ENCODE results near the gene ATP12A. TPM values are rescaled to one million over a fixed set of nuclear protein-coding genes. Genes with fewer than 3 reads are reported as not detected.

Gene ATP12A
- polyA plus RNA-seq, 3 donors: not detected

GRCh38 chr13:24747248-24748060 is 67.2 kb downstream of the ATP12A start:
- peaks cover 10 to 48% of the 10 kb centered on the region in 2 donors for H3K27me3 ChIP-seq (ENCODE audit: control insufficient read depth in 2 of 2, insufficient read depth in 2 of 2, low read length in 2 of 2)
- Mint-ChIP-seq H3K27ac (no peak overlapping the region), H3K4me1 (peaks cover 12% of the 10 kb centered on the region), H3K4me3 (peak overlapping the region; percentile 68 to 85), H3K27me3 (ENCODE audit: low read depth in 3 of 3) (peaks cover 50 to 70% (median 55%) of the 10 kb centered on the region in 3 donors), H3K9me3 (peaks cover 0 to 4% (median 0%) of the 10 kb centered on the region in 7 donors), H3K36me3 (no peaks in the 10 kb centered on the region)
- H3K9ac ChIP-seq (ENCODE audit: insufficient read depth, low read length, poor library complexity, severe bottlenecking): no peak overlapping the region
- H3K79me2 ChIP-seq (ENCODE audit: insufficient read depth, low read length): no peaks in the 10 kb centered on the region
- H4K20me1 ChIP-seq (ENCODE audit: insufficient read depth, low read length): no peaks in the 10 kb centered on the region
- H2AFZ ChIP-seq (ENCODE audit: insufficient read depth, low read depth, low read length, poor library complexity, severe bottlenecking): no peak overlapping the region
- H3K4me2 ChIP-seq (replicated peaks; ENCODE audit: extremely low read depth, low read length, poor library complexity, severe bottlenecking): peak overlapping the region; percentile 28
- intact Hi-C loops (cut with micrococcal nuclease): no loop called here
- no peak overlapping the region for H3K27ac ChIP-seq (ENCODE audit: low read depth in 1 of 2, low read length in 2 of 2)
- TF ChIP-seq, protein P1, sequence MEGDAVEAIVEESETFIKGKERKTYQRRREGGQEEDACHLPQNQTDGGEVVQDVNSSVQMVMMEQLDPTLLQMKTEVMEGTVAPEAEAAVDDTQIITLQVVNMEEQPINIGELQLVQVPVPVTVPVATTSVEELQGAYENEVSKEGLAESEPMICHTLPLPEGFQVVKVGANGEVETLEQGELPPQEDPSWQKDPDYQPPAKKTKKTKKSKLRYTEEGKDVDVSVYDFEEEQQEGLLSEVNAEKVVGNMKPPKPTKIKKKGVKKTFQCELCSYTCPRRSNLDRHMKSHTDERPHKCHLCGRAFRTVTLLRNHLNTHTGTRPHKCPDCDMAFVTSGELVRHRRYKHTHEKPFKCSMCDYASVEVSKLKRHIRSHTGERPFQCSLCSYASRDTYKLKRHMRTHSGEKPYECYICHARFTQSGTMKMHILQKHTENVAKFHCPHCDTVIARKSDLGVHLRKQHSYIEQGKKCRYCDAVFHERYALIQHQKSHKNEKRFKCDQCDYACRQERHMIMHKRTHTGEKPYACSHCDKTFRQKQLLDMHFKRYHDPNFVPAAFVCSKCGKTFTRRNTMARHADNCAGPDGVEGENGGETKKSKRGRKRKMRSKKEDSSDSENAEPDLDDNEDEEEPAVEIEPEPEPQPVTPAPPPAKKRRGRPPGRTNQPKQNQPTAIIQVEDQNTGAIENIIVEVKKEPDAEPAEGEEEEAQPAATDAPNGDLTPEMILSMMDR (IDR thresholded peaks at IDR 0.05): no peak
- H3K36me3 ChIP-seq (replicated peaks in 1 of 2; ENCODE audit: control insufficient read depth in 1 of 2, insufficient read depth in 2 of 2, low read length in 2 of 2): no peaks in the 10 kb centered on the region
- H3K9me3 ChIP-seq (replicated peaks in 1 of 2; ENCODE audit: control insufficient read depth in 1 of 2, insufficient read depth in 1 of 2, low read length in 2 of 2): peaks cover 0 to 16% of the 10 kb centered on the region in 2 donors
- peaks cover 0 to 6% of the 10 kb centered on the region in 2 donors for H3K4me1 ChIP-seq (ENCODE audit: control insufficient read depth in 1 of 2, insufficient read depth in 2 of 2, low read length in 2 of 2)
- no peak for DNase-seq
- H3K4me3 ChIP-seq (replicated peaks in 1 of 3; ENCODE audit: low read depth in 2 of 3, low read length in 3 of 3): peak overlapping the region in 1 of 3 experiments; percentile 34
- WGBS (ENCODE audit: insufficient coverage): 1% methylated on average over 60 of the region's 61 CpGs

- peaks cover 50 to 67% (median 55%) of the 10 kb centered on the region in 3 donors for H3K27me3 Mint-ChIP-seq (ENCODE audit: low read depth in 3 of 3)
- no peaks in the 10 kb centered on the region for H3K36me3 Mint-ChIP-seq
- Histone ChIP-seq H3K9ac (ENCODE audit: insufficient read depth, low read length, poor library complexity, severe bottlenecking) (no peak overlapping the region), H3K36me3 (replicated peaks in 1 of 2; ENCODE audit: control insufficient read depth in 1 of 2, insufficient read depth in 2 of 2, low read length in 2 of 2) (no peaks in the 10 kb centered on the region), H3K79me2 (ENCODE audit: insufficient read depth, low read length) (no peaks in the 10 kb centered on the region), H3K9me3 (replicated peaks in 1 of 2; ENCODE audit: control insufficient read depth in 1 of 2, insufficient read depth in 1 of 2, low read length in 2 of 2) (peaks cover 0 to 16% of the 10 kb centered on the region in 2 donors), H3K27ac (ENCODE audit: low read depth in 1 of 2, low read length in 2 of 2) (no peak overlapping the region), H3K4me1 (ENCODE audit: control insufficient read depth in 1 of 2, insufficient read depth in 2 of 2, low read length in 2 of 2) (peaks cover 0 to 6% of the 10 kb centered on the region in 2 donors), H3K4me2 (replicated peaks; ENCODE audit: extremely low read depth, low read length, poor library complexity, severe bottlenecking) (peak overlapping the region; percentile 28), H3K4me3 (replicated peaks in 1 of 3; ENCODE audit: low read depth in 2 of 3, low read length in 3 of 3) (peak overlapping the region in 1 of 3 experiments; percentile 34), H4K20me1 (ENCODE audit: insufficient read depth, low read length) (no peaks in the 10 kb centered on the region), H3K27me3 (ENCODE audit: control insufficient read depth in 2 of 2, insufficient read depth in 2 of 2, low read length in 2 of 2) (peaks cover 10 to 48% of the 10 kb centered on the region in 2 donors), H2AFZ (ENCODE audit: insufficient read depth, low read depth, low read length, poor library complexity, severe bottlenecking) (no peak overlapping the region)
- no peak overlapping the region for H3K27ac Mint-ChIP-seq
- peak overlapping the region in 1 of 2 donors; percentile 80 for H3K4me3 Mint-ChIP-seq
- TF ChIP-seq, protein P1 (IDR thresholded peaks at IDR 0.05): no peak
- H3K9me3 Mint-ChIP-seq: peaks cover 0 to 4% (median 0%) of the 10 kb centered on the region in 7 donors
- DNase-seq: no peak
- peaks cover 12% of the 10 kb centered on the region for H3K4me1 Mint-ChIP-seq
- intact Hi-C loops (cut with micrococcal nuclease): no loop called here
- WGBS (ENCODE audit: insufficient coverage): 8% methylated on average over 8 of the region's 10 CpGs
These were observed 67.8 kb downstream of the ATP12A start for GRCh38 chr13:24748061-24748400.

All from CD14-positive monocyte (primary cell).